Endometrium (tissue), 2 donors: ENCODE measurements around the gene CYLD.

Experiments used
- FAIRE-seq: peaks from 2 replicates; lab custom pipeline; 2012; peaks lifted over from hg19 to GRCh38; lab: Jason Lieb, UNC
- donor health status: control.
- donor health status: control.

The CYLD gene

GRCh38 chr16:50711862-50712559 lies 29.9 kb upstream of the CYLD start:
- FAIRE-seq, result no peak

DNA sequence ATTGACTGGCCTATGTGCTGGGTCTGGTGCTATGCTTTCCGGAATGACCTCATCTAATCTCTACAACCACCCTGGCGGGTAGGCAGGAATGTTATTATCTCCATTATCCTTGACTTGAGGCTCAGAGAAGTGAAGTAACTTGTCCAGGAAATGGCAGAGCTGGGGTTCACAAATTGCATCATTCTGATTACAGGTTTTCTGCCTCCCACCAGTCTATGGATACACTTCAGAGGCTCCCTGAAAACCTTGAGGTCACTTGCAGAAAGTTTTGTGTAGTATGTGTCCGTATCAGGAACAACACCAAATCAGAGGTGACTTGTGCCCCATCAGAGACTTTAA lies 29.4 kb upstream of the CYLD start:
- no peak for FAIRE-seq

DNA sequence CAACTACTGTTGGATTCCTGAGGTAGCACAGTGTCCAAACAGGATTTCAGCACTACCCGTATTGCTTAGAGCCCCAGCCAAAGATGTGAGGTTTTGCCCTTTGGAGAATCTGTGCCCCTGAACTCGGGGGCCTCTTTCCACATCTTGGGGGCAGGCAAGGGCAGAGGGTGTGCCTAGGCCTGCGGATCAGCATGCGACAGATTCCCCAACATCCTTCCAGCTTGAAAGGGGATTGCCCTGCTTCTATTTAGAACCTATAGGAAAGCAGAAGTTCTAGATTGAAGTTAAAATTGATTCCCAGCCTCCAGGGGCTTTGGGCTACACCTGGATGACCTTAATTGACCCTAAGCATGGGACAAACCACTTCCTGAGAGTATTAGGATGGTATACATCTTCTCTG lies 28.9 kb upstream of the CYLD start:
- FAIRE-seq, result no peak

GRCh38 chr16:50717091-50717490 lies 24.8 kb upstream of the CYLD start:
- no peak for FAIRE-seq

DNA sequence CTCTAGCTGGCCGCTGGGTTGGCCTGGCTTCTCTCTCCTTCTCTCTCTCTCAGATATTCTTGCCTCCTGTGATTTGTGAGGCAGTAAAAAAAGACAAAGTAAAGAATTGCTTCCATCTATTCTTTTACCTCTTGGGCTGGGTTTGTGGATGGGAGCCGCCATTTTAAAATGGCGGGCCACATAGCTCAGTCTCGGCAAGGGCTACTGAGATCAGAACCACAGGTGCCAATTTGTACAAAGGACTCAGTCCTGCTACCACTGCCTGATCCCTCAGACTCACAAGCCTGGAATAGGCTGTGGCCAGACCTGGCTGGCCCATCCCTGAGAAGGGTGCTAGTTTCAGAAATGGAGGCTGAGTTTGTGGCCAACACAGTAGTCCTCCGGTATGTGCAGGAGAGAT lies 24.4 kb upstream of the CYLD start:
- FAIRE-seq, result no peak

DNA sequence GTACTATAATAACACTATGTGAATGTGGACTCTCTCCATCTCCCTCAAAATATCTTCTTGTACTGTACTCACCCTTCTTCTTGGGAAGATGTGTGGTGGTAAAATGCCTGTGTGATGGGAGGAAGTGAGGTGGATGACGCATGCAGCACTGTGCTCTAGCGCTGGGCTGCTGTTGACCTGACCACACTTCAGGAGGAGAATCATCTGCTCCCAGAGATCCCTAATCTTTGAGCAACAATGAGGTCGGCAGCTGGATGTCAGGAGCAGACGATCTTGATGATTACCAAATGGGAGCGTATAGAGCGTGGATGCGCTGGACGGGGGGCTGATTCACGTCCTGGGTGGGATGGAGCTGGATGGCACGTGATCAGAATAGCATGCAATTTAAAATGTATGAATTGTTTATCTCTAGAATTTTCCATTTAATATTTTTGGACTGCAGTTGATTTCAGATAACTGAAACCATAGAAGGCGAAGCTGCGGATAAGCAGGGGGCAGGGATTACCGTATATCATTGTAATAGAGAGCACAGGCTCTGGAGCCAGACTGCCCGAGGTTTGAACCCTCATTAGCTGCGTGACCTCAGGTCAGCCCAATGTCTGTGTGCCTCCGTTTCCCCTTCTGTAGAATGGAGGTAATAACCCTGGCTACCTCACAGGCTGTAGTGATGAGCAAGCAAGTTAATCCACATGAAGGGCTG lies 23.7 kb upstream of the CYLD start:
- FAIRE-seq, result no peak

DNA sequence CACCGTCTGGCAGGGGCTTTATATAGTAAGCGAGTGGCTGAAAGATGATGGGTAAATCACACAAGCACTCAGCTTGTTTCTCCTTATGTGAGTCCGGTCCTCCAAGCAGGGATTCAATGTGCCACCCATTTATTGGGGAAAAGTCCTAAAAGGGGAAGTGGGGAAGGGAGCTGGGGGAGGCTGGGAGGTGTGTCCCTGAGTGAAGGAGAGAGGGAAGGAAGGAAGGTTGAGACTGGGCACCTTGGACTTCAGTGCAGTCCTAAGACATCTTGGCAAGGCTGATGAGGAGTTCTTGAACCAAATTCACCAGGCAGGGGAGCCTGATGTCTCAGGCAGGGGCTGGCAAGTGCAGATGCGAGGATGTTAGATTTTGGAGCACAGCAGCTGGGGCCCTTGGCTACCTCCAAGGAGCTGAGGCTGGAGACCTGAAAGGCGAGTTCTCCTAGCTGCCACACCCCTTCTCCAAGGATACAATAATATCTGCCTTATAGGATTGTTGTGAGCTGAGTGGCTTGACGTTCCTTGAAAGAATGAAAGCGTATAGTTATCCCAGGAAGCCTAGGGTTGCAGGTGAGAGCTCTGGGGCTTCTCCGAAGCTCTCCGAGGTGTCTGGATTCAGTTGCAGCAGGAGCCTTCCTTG lies 23.0 kb upstream of the CYLD start:
- no peak for FAIRE-seq

GRCh38 chr16:50719401-50720337 lies 22.2 kb upstream of the CYLD start:
- no peak for FAIRE-seq

- FAIRE-seq, result no peak
Observed at GRCh38 chr16:50721549-50722404, 20.1 kb upstream of the CYLD start.

GRCh38 chr16:50722405-50722737 lies 19.5 kb upstream of the CYLD start:
- FAIRE-seq, result no peak

- no peak for FAIRE-seq
Observed at GRCh38 chr16:50722960-50723359, 18.9 kb upstream of the CYLD start.

DNA sequence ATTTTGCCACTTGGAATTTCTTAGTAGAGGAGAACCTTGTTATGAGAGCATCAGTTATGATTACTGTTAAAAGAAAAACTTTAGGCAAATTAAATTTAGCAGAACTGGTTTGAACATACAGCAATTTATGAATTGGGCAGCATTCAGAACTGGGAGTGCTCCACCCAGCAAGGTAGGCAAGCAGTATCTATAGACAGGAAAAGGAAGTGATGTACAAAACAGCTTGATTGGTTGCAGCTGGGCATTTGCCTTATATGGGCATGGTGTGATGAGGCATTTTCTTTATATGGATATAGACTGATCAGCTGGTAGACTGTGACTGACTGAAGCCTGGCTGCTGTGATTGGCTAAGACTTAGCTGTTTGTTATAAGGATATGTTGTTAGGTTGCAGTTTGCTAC lies 17.6 kb upstream of the CYLD start:
- no peak for FAIRE-seq

GRCh38 chr16:50731130-50731988 lies 10.5 kb upstream of the CYLD start:
- FAIRE-seq, result no peak

DNA sequence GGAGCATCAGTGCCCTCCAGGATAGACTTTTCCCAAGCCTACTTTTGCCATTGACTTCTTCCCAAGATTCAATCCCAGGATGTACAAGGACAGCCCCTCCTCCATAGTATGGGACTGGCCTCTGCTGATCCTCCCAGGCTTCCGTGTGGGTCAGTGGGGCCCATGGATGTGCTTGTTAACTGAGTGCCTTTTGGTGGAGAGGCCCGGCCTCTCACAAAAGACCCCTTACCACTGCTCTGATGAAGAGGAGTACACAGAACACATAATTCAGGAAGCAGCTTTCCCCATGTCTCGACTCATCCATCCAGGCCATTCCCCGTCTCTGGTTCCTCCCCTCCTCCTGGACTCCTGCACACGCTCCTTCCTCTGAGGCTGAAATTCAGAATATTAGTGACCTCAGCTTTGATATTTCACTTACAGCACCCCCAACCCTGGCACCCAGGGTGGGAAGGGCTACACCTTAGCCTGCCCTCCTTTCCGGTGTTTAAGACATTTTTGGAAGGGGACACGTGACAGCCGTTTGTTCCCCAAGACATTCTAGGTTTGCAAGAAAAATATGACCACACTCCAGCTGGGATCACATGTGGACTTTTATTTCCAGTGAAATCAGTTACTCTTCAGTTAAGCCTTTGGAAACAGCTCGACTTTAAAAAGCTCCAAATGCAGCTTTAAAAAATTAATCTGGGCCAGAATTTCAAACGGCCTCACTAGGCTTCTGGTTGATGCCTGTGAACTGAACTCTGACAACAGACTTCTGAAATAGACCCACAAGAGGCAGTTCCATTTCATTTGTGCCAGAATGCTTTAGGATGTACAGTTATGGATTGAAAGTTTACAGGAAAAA lies 9.7 kb upstream of the CYLD start:
- FAIRE-seq, result no peak

GRCh38 chr16:50733468-50733867 lies 8.4 kb upstream of the CYLD start:
- FAIRE-seq, result no peak

- FAIRE-seq, result no peak
Observed at GRCh38 chr16:50735629-50736122, 6.2 kb upstream of the CYLD start.

DNA sequence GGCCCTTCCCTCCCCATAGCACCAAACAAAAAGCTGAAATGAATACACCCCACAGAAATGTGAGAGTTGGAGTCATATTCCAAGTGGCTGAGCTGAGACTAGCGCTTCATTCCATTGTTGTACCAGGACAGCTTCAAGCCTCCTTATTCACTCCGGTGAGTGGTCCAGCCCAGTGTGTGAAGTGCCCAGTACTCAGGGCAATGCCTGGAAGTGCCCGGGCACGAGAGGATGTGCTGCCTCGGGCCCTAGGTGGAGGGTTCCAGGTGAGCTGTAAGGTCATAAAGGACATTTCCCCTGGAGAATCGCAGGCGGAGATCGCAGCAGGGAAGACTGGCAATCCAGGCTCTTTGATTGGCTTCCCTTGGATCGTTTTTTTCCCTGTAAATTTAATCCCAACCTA lies 5.4 kb upstream of the CYLD start:
- FAIRE-seq, result no peak

DNA sequence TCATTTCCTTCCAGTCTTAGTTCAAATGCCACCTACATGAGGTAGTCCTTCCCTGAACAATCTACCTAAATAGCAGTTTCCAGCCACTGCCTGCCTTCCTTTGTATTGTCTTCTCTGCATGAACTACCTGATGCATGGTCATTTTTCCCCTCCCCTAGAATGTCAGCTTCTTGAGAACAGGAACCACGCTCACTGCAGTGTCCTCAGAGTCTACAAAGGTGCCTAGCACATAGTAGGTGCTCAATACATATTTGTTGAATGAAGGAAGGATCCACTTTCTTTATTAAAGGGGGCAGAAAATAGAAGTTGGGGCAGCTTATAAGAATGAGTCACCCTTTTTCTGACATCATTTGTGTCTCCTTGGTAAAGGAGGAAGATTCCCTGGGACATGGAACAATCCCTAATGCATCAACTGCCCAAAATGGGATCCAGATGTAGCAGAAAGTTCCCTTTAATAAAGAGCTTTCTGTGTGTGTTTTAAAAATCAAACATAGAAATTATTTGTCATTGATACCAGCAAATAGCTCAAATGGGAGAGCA lies 4.4 kb upstream of the CYLD start:
- no peak for FAIRE-seq

- no peak for FAIRE-seq
Observed at GRCh38 chr16:50739031-50739430, 2.9 kb upstream of the CYLD start.
